Measurements from ENCODE around the gene ZNF232. TPM values are rescaled to one million over a fixed set of nuclear protein-coding genes. Genes with fewer than 3 reads are reported as not detected.

ZNF232 gene
- total RNA-seq, 1 experiment from 2014 or later = 11.6 TPM

DNA sequence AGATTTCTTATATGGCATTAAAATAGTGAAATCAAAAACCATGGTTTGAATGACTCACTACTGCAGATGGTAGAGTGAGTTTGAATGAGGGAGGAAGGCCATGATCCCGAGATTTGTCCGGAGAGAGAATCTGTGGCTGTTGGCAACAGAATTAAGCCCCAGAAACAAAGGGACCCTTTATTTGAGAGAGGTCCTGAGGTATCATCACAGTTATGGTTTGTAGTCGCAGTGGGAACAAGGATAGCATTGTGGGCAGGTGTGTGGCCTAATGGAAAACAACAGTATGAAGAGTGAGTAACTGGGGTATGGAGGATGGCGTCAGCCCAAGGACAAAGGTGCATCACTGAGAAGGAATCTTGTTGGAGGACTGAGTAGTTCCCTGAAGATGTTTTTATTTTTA lies 42.0 kb downstream of the ZNF232 start:
- DNase-seq (ENCODE audit: unreplicated experiment) = no peak
- H3K9me3 Mint-ChIP-seq (ENCODE audit: unreplicated experiment) = no peaks in the 10 kb centered on the region
- no peak overlapping the region for H3K27ac Mint-ChIP-seq (ENCODE audit: low read depth, unreplicated experiment)
- H3K4me3 Mint-ChIP-seq (ENCODE audit: unreplicated experiment) = no peak overlapping the region
- no peaks in the 10 kb centered on the region for H3K36me3 Mint-ChIP-seq (ENCODE audit: insufficient read depth, unreplicated experiment)
- ChIA-PET CTCF (interaction anchor here (0.7 kb wide), 1 partner anchor 89 kb away, joined by 3 read pairs; no protein-coding TSS in a partner anchor), POLR2A (no interaction called here)
- peaks cover 10% of the 10 kb centered on the region for H3K27me3 Mint-ChIP-seq (ENCODE audit: insufficient read depth, unreplicated experiment)
- intact Hi-C loops (cut with micrococcal nuclease) = loop anchor here (10.0 kb wide), 1 partner anchor 505 kb away; the partner anchor contains the start of gene GGT6
- H3K4me1 Mint-ChIP-seq (ENCODE audit: insufficient read depth, unreplicated experiment) = no peaks in the 10 kb centered on the region
- TF ChIP-seq, protein P1, sequence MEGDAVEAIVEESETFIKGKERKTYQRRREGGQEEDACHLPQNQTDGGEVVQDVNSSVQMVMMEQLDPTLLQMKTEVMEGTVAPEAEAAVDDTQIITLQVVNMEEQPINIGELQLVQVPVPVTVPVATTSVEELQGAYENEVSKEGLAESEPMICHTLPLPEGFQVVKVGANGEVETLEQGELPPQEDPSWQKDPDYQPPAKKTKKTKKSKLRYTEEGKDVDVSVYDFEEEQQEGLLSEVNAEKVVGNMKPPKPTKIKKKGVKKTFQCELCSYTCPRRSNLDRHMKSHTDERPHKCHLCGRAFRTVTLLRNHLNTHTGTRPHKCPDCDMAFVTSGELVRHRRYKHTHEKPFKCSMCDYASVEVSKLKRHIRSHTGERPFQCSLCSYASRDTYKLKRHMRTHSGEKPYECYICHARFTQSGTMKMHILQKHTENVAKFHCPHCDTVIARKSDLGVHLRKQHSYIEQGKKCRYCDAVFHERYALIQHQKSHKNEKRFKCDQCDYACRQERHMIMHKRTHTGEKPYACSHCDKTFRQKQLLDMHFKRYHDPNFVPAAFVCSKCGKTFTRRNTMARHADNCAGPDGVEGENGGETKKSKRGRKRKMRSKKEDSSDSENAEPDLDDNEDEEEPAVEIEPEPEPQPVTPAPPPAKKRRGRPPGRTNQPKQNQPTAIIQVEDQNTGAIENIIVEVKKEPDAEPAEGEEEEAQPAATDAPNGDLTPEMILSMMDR (IDR thresholded peaks at IDR 0.05; ENCODE audit: unreplicated experiment) = no peak
- no TSS peak for BruUV-seq (replicated peaks)

DNA sequence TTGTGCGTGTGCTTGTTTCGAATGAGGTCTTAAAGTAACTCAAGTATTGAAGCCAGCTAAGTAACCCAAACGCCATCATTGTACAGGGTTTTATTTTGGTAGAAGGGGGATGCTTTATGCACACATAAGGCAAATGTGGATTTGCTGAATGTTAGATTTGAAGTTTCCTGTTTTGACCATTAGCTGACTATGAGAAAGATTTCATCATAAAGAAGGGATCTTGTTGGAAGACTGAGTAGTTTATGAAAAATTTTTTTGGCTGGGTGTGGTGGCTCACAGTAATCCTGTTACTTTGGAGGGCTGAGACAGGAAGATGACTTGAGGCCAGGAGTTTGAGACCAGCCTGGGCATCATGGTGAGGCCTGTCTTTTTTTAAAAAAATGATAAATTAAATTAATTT lies 43.4 kb downstream of the ZNF232 start:
- intact Hi-C loops (cut with micrococcal nuclease) = loop anchor here (10.0 kb wide), 1 partner anchor 503 kb away; the partner anchor contains the start of gene GGT6
- H3K4me1 Mint-ChIP-seq (ENCODE audit: insufficient read depth, unreplicated experiment) = no peaks in the 10 kb centered on the region
- ChIA-PET POLR2A (no interaction called here), CTCF (interaction anchor here (0.7 to 1.1 kb wide), 4 partner anchors 15 to 159 kb away, joined by 3 to 5 read pairs (median 3); partner anchors contain the start of gene SLC25A11)
- H3K36me3 Mint-ChIP-seq (ENCODE audit: insufficient read depth, unreplicated experiment) = no peaks in the 10 kb centered on the region
- no TSS peak for BruUV-seq (replicated peaks)
- DNase-seq (ENCODE audit: unreplicated experiment) = no peak
- no peak overlapping the region for H3K27ac Mint-ChIP-seq (ENCODE audit: low read depth, unreplicated experiment)
- TF ChIP-seq, protein P1 (IDR thresholded peaks at IDR 0.05; ENCODE audit: unreplicated experiment) = no peak
- peaks cover 10% of the 10 kb centered on the region for H3K27me3 Mint-ChIP-seq (ENCODE audit: insufficient read depth, unreplicated experiment)
- no peaks in the 10 kb centered on the region for H3K9me3 Mint-ChIP-seq (ENCODE audit: unreplicated experiment)
- H3K4me3 Mint-ChIP-seq (ENCODE audit: unreplicated experiment) = no peak overlapping the region

DNA sequence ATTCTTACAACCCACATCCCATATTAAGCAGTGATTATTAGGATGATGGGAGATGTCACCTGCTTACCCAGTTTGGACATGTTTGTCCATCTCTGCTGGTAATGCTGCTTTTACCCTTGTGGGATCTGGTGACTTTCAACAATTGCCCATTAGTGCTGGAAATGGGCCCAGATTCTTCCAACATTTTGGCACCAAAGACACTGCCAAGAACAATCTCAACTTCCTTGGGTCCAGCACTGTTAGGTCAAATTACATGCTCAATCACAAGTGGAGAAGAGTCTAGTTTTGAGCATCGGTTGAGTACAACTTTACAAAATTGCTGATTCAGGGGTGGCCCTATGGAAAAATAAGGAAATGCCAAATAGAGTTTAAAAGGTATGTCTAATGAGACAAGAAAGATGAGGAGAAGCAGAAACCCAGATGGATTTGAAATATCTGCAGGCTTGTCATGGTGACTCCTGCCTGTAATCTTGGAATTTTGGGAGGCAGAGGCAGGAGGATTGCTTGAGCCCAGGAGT lies 46.4 kb downstream of the ZNF232 start:
- Mint-ChIP-seq H3K4me3 (ENCODE audit: unreplicated experiment) (no peak overlapping the region), H3K36me3 (ENCODE audit: insufficient read depth, unreplicated experiment) (no peaks in the 10 kb centered on the region), H3K27me3 (ENCODE audit: insufficient read depth, unreplicated experiment) (peaks cover 10% of the 10 kb centered on the region), H3K27ac (ENCODE audit: low read depth, unreplicated experiment) (no peak overlapping the region), H3K4me1 (ENCODE audit: insufficient read depth, unreplicated experiment) (no peaks in the 10 kb centered on the region), H3K9me3 (ENCODE audit: unreplicated experiment) (no peaks in the 10 kb centered on the region)
- ChIA-PET POLR2A (no interaction called here), CTCF (interaction anchor here (0.6 kb wide), 1 partner anchor 30 kb away, joined by 3 read pairs; no protein-coding TSS in a partner anchor)
- peak; percentile 28 for DNase-seq (ENCODE audit: unreplicated experiment)
- intact Hi-C loops (cut with micrococcal nuclease) = loop anchor here (10.0 kb wide), 1 partner anchor 500 kb away; the partner anchor contains the start of gene GGT6
- TF ChIP-seq, protein P1 (IDR thresholded peaks at IDR 0.05; ENCODE audit: unreplicated experiment) = no peak
- BruUV-seq (replicated peaks) = no TSS peak

Other genes starting within 250 kb of the ZNF232 start
- gene C17orf107, start 212.3 kb downstream of the ZNF232 start, total RNA-seq (2022) = 3.6 and 4.3 TPM in 2 replicates
- not detected in 2 replicates for gene CHRNE, start 208.8 kb downstream of the ZNF232 start, total RNA-seq (2022)
- not detected in 2 replicates for gene GP1BA, start 179.6 kb downstream of the ZNF232 start, total RNA-seq (2022)
- gene SLC25A11, start 171.8 kb downstream of the ZNF232 start, total RNA-seq (2022) = 46.8 and 54.5 TPM in 2 replicates
- gene RNF167, start 171.6 kb downstream of the ZNF232 start, total RNA-seq (2022) = 100.0 and 109 TPM in 2 replicates
- gene PFN1, start 163.3 kb downstream of the ZNF232 start, total RNA-seq (2022) = 1,010 and 1,106 TPM in 2 replicates
- 19.0 and 20.2 TPM in 2 replicates for gene ENO3, start 160.8 kb downstream of the ZNF232 start, total RNA-seq (2022)
- 112 and 151 TPM in 2 replicates for gene SPAG7, start 144.1 kb downstream of the ZNF232 start, total RNA-seq (2022)
- 126 and 154 TPM in 2 replicates for gene CAMTA2, start 124.2 kb downstream of the ZNF232 start, total RNA-seq (2022)
- 0.44 and 0.49 TPM in 2 replicates for gene INCA1, start 114.4 kb downstream of the ZNF232 start, total RNA-seq (2022)
- gene KIF1C, start 113.9 kb downstream of the ZNF232 start, total RNA-seq (2022) = 84.8 and 100 TPM in 2 replicates
- gene SLC52A1, start 76.5 kb downstream of the ZNF232 start, total RNA-seq (2022) = not detected in 2 replicates
- not detected in 2 replicates for gene ZFP3, start 33.4 kb downstream of the ZNF232 start, total RNA-seq (2022)
- 0.10 TPM in 1 of 2 replicates, not detected in the other for gene USP6, start 4.2 kb upstream of the ZNF232 start, total RNA-seq (2022)
- gene ZNF594, start 80.0 kb upstream of the ZNF232 start, total RNA-seq (2022) = 1.9 TPM in 2 replicates
- not detected in 2 replicates for gene SCIMP, start 123.0 kb upstream of the ZNF232 start, total RNA-seq (2022)
- gene RABEP1, start 170.4 kb upstream of the ZNF232 start, total RNA-seq (2022) = 49.5 and 50.1 TPM in 2 replicates

Data from MCF 10A (cell line).